ENCODE results near the gene MSMP.

DNA sequence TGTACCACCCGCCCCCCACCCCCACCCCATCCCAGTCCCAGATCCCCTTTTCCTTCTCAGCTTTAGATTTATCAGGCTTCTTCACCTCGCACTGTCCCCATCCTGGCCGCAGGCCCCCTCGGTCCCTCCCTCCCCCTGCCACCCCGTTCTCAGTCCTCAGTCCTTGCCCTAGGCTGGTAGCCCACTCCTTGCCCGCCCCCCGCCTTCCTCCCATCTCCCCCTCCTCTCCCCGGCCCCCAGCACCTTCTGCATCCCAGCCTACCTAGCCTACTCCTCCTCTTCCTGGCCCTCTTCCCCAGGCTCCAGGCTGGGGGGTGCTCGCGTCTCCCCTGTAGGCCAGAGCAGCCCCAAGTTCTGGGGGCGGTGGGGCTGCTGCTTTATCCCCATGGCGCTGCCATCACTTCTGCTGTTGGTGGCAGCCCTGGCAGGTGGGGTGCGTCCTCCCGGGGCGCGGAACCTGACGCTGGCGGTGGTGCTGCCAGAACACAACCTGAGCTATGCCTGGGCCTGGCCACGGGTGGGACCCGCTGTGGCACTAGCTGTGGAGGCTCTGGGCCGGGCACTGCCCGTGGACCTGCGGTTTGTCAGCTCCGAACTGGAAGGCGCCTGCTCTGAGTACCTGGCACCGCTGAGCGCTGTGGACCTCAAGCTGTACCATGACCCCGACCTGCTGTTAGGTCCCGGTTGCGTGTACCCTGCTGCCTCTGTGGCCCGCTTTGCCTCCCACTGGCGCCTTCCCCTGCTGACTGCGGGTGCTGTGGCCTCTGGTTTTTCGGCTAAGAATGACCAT, 38.1 kb upstream of the MSMP start:
- TF ChIP-seq, protein P1, sequence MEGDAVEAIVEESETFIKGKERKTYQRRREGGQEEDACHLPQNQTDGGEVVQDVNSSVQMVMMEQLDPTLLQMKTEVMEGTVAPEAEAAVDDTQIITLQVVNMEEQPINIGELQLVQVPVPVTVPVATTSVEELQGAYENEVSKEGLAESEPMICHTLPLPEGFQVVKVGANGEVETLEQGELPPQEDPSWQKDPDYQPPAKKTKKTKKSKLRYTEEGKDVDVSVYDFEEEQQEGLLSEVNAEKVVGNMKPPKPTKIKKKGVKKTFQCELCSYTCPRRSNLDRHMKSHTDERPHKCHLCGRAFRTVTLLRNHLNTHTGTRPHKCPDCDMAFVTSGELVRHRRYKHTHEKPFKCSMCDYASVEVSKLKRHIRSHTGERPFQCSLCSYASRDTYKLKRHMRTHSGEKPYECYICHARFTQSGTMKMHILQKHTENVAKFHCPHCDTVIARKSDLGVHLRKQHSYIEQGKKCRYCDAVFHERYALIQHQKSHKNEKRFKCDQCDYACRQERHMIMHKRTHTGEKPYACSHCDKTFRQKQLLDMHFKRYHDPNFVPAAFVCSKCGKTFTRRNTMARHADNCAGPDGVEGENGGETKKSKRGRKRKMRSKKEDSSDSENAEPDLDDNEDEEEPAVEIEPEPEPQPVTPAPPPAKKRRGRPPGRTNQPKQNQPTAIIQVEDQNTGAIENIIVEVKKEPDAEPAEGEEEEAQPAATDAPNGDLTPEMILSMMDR (IDR thresholded peaks at IDR 0.05) = no peak
- TF ChIP-seq EZH2 (IDR thresholded peaks at IDR 0.05; ENCODE audit: borderline replicate concordance, insufficient read depth, low read depth, low read length, poor library complexity, severe bottlenecking) = no peak
